Vagina (tissue), 2 donors: Measurements from ENCODE around the gene EEF2K.

Source experiments
- CTCF ChIP-seq, 3 experiments: fragments of 450-650 bp in 2 of 3; fragments of 200-600 bp in 1 of 3; sonication (generic) in 1 of 3; IDR thresholded peaks; one replicate each; pipeline ENCODE4 v1.5.1; 2017 to 2019; ENCODE audit warnings: antibody characterized with exemption in 3 of 3, mild to moderate bottlenecking in 2 of 3, moderate library complexity in 2 of 3
- POLR2AphosphoS5 ChIP-seq, 2 donors: sonication (generic); formaldehyde crosslinking; IDR thresholded peaks; one replicate each; pipeline ENCODE4 v1.9.0; 2017; ENCODE audit warnings: antibody characterized with exemption in 2 of 2, mild to moderate bottlenecking in 2 of 2, low read depth in 1 of 2; ENCODE audit not compliant: insufficient read depth in 1 of 2

- TF ChIP-seq CTCF (IDR thresholded peaks at IDR 0.05), result no peak
- TF ChIP-seq POLR2AphosphoS5 (IDR thresholded peaks at IDR 0.05; ENCODE audit: insufficient read depth in 1 of 2, low read depth in 1 of 2), result no peak
These were observed 24.2 kb upstream of the EEF2K start for GRCh38 chr16:22181843-22182242.
